IPS DF 4.7 (cell line): ENCODE results near the gene CAPN1.
"Not testable (repeated sequence)": the region's sequence is repeated elsewhere in the genome, so short reads cannot be mapped to it uniquely, and the experiment has no call there.

ENCODE experiments used
- DNase-seq: peaks from one replicate; pipeline ENCODE4 v3.0.0-alpha.2; 2013; ENCODE audit warnings: low spot score; ENCODE audit errors: extremely low read depth

CAPN1 gene

DNA sequence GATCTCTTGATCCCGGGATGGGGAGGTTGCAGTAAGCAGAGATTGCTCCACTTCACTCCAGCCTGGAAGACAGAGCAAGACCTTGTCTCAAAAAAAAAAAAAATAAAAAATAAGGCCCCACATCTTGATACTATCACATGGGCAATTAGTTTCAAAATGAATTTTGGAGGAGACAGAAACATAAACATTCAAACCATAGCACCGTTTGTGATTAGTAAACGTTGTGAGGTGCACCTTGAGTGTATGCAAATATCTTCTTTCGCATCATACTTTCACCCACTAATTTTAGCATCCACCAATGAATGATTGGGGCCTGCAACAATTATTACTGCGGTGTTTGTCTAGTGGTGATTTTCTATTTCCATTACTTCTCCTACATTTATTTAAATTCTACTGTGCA, 22.7 kb upstream of the CAPN1 start:
- no peak for DNase-seq

DNA sequence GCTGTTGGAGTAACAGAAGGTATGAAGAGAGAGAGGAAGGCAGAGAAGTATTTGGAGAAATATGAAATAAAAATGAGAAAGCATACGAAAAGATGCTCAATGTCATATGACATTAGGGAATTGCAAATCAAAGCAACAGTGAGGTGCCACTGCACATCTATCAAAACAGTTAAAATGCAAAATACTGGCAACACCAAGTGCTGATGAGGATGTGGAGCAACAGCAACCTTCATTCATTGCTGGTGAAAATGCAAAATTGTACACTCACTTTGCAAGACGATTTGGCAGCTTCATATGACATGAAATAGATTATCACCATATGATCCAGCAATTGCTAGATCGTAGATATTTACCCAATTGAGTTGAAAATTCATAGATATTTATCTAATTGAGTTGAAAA, 21.1 kb upstream of the CAPN1 start:
- no peak for DNase-seq

DNA sequence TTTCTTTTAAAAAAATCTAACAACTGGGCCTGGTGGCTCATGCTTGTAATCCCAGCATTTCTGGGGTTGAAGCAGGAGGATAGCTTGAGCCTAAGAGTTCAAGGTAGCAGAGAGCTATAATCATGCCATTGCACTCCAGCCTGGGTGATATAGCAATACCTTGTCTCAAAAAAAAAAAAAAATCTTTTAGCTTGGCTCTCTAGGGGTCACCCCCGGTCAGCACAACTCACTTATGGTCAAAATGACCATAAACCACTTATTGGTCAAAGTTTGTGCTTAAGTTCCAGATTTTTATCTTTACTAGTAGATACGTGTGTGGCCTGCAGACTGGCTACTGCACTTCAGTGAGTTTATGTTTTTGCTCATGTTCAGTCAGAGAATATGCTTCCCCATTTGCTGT, 18.0 kb upstream of the CAPN1 start:
- no peak for DNase-seq

- no peak for DNase-seq
Observed at GRCh38 chr11:65165410-65166317, 16.1 kb upstream of the CAPN1 start.

DNA sequence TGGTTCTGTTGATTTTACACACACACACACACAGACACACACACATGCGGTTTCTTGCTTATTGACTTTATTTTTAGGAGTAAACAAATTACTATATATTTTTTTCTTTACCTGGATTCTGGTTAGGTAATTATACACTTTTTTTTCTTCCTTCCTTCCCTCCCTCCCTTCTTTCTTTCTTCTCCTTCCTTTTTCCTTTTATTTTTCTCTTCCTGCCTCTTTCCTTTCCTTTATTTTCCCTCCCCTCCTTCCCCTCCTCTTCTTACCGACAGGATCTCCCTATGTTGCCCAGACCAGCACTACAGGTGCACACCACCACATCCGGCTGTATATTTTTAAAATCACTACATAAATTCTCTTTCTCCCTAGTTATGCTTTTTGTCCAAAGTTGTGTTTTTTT, 14.8 kb upstream of the CAPN1 start:
- DNase-seq: no peak

DNA sequence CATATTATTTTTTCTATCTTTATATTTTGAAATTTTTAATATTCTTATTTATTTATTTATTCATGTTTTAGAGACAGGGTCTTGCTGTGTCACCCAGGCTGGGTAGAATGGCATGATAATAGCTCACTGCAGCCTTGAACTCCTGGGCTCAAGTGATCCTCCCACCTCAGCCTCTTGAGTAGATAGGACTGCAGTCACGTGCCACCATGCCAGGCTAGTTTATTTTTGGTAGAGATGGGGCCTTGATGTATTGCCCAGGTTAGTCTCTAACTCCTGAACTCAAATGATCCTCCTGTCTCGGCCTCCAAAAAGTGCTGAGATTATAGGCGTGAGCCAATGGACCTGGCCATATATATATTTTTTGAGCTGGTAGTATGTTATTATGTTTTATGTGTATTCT, 14.1 kb upstream of the CAPN1 start:
- DNase-seq: no peak

DNA sequence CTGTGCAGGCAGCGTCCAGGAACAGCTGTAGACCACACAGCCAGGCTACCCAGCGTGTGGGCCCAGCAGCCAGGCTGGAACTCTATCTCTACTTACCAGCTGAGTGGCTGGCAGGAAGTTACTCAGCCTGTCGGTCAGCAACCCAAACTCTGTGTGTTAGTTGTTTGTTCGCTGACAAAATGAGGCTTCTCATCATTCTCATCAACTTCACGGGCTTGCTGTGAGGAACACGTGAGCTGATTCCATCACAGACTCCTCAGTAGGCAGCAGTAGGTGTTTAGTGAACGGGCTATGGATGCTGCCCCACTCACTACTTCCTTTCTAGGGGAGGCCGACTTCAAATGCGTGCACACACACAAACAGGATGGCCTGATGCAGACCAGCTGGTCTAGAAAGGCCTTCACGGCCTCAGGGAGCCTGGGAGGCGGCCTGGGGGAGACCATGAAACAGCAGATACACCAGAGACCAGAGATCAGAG, 12.5 kb upstream of the CAPN1 start:
- DNase-seq: no peak

DNA sequence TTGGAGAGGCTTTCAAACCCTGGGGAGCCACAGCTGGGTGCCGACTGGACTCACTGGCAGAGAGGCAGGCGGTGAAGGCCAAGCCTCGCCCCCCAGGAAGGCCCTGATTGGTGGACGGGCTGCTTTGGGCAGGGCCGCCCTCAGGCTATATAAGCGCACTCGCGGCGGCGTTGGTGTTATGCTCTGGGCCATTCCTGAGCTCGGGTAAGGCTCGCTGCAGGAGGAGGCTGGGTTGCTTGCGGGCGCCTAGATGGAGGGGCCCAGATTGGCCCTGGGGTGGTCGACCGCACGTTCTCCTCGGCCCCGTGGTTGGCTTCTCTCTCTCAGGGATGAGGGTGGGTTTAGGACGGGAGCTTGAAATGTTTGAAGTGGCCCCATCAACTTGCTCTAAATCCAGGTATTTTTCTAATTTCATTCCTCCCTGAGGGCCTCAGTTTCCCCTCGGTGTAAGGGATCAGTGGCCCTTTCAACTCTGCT, 11.6 kb upstream of the CAPN1 start, which contains the start of gene SPDYC:
TSS of gene SPDYC (plus strand) at position 176 of the 477 bp plus-strand sequence. CDS start 1,125 bp downstream, outside the sequence.
- DNase-seq: no peak

DNA sequence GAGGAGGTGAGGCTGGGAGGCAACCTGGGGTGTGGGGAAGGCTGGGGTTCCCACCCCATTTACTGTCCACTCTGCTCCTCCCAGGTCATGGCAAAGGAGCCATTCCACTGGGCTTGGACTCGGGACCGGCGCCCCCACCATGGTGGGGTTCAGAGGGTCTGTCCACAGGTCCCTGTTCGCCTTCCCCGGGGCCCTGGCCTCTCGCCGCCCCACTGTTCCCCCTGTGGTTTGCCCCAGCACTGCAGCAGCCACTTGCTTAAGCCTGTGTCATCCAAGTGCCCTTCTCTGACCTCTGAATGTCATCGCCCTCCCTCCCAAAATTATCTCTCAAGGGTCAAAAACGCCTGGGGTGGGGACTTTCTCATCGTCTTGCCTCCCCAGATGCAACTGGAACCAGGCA, 9.1 kb upstream of the CAPN1 start:
- DNase-seq: no peak

DNA sequence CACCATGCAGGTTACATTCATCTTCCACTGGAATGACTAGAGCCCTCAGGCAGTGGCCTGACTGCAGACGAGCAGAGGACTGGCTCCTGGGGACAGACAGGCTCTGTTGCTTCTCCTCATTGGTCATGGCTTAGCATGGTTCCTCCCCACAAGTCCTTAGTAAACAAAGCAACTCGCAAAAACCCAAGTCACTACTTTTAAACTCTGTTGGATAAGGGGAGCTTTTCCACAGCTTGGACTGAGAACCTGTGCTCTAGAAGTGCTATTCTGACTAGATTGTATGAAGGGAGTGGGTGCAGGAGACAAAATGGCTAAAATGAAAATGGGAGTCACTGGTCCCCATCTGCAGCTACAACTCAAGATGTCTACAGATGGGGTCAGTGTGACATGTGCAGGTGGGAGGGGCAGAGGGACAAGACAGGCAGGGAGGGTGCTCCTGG, 7.1 kb upstream of the CAPN1 start:
- not testable (repeated sequence) for DNase-seq

DNA sequence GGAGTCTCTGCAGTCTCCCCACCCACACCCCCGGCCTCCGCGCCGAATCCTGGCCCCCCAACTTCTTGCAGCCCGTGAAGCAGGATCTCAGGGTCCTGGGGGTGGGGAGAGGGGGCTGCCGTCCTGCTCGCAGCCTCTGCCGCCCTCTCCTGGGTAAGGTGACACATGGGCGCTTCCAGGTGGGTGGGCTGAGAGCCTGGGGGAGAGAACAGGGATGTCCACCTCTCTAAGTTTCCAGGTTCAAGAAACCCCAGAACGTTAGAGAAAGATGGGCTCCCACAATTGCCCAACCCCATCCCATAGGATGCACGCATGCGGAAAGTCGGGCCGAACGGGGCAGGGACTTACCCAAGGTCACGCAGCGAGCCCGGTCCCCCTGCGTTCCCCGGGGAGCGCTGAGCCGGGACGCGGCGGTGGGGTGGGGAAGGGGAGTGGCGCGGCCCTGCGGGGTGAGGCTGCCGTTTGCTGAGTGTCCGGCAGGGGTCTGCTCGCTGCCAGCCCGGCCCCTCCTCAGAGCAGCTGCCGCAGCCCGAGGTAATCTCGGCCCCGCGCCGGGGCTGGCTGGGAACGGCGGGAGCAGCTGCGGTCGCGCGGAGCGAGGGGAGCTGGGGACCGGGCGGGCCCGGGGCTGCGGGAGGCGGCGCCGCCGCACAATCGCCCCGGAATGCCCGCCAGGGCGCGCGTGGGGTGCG, 705 bp upstream of the CAPN1 start:
- no peak for DNase-seq

DNA sequence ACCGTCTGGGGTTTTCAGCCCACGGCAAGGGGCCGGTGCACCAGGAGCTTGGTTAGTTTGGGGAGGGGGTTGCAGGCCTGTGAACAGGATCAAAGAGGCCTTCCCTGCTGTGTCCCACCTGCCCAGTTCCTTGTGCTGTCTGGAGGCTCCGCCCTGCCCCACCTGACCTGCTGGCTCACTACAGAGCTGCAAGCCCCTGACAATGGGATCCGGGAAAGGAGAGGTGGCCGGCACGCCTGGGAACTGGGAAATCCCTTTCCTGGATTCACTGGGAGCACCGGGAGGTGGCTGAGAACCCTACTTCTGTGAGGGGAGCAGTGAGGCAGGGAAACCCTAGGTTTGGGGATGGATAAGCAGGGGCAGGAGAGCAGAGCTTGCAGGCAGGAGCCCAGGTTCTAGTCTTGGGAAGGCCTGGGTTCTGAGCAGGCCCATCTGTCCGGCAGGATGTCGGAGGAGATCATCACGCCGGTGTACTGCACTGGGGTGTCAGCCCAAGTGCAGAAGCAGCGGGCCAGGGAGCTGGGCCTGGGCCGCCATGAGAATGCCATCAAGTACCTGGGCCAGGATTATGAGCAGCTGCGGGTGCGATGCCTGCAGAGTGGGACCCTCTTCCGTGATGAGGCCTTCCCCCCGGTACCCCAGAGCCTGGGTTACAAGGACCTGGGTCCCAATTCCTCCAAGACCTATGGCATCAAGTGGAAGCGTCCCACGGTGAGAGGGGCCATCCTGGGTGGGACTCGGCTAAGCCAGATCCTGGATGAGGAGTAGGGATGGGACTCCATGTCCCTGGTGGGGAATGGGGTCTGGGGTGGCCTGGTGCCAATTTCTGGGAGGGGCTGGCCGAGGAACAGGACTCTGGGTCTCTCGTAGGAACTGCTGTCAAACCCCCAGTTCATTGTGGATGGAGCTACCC, 786 bp downstream of the CAPN1 start:
- DNase-seq: no peak

DNA sequence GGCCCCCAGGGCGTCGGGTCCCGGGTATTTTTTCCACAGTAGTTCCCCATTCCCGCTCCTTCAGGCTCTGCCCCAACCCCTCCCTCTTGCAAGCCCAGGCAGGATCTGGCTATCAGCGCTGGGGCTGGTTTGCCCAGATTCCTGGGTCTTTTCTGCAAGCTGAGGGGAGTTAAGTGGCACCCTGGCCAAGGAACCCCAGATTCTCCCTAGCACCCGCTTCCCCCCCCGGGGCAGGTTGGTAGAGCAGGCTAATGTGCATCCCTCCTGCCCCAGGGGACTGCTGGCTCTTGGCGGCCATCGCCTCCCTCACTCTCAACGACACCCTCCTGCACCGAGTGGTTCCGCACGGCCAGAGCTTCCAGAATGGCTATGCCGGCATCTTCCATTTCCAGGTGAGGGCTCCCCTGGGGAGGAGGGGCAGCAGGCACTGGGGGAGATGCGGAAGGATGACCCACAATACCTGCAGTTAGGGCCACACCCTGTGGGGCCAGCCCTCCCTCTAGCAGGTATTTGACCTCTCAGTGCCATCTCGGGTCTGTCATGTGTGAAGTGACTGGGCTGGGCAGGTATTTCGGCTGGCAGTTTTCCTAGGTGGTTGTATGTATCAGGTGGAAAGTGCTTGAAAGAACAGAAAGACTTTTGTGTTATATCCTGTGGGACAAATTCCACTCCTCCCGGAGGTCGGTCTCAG, 1.6 kb downstream of the CAPN1 start:
- DNase-seq: no peak

DNA sequence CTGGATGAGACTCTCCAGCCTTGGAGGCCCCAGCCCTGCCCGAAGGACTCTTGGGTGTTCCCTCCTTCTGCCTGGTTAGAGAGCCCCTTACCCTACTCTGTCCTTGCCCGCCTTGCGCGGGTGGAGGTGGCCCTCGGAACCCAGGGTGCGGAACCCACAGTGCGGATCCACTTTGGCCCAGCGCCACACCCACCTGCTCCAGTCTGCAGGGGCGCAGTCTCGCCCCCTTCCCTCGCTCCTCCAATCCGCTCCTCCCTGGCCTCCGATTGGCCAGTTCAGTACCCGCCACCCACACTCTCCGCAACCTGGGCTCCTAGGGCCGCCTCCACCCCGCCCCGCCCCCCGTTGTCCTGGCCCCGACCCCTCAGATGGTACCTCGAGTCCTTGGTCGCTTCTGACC, 2.4 kb downstream of the CAPN1 start:
- DNase-seq: no peak

DNA sequence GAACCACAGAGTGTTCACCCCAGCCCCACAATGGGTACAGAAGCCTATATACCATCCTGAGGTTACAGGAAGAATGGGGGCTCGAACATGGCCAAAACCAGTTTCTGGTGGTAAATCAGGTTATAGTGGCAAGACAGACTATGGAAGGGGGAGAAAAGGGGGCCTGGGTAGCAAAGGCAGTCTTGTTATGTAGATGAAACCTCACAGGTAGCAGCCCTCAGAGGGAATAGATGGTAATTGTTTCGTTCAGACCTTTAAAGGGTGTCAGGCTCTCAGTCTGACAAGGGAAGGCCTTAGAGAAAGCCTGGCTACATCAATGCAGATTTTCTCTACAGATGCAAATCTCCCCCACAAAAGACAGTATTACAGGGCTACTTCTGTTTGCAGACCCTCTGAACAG, 3.4 kb downstream of the CAPN1 start:
- no peak for DNase-seq

DNA sequence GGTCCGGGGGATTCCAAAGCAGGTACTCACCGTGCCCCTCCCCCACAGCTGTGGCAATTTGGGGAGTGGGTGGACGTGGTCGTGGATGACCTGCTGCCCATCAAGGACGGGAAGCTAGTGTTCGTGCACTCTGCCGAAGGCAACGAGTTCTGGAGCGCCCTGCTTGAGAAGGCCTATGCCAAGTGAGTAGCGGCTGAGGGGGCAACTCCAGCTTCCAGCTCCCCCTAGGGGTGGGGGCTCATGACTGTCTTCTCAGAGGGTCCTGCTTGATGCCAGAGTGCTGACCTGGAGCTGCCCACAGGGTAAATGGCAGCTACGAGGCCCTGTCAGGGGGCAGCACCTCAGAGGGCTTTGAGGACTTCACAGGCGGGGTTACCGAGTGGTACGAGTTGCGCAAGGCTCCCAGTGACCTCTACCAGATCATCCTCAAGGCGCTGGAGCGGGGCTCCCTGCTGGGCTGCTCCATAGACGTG, 4.2 kb downstream of the CAPN1 start:
- DNase-seq: no peak

- DNase-seq: no peak
Observed at GRCh38 chr11:65186701-65187100, 5.0 kb downstream of the CAPN1 start.

DNA sequence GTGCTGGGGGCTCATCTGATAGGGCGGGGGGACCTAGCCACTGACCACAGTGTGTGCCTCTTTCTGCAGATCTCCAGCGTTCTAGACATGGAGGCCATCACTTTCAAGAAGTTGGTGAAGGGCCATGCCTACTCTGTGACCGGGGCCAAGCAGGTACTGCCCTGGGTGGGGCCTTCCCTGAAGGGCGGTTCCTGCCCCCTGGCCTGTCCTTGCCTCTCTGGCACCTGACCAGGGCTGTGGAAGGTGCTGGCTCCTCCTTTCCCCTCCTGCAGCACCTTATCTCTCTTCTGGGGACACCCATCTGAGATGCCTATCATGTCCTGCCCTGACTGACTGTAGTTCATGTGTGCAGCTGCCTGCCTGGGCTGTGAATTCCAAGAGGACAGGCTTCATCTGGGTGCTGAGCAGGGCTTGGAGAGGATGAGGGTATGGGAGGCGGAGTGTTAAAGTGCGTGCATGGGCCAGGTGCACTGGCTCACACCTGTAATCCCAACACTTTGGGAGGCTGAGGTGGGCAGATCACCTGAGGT, 5.5 kb downstream of the CAPN1 start:
- DNase-seq: no peak

DNA sequence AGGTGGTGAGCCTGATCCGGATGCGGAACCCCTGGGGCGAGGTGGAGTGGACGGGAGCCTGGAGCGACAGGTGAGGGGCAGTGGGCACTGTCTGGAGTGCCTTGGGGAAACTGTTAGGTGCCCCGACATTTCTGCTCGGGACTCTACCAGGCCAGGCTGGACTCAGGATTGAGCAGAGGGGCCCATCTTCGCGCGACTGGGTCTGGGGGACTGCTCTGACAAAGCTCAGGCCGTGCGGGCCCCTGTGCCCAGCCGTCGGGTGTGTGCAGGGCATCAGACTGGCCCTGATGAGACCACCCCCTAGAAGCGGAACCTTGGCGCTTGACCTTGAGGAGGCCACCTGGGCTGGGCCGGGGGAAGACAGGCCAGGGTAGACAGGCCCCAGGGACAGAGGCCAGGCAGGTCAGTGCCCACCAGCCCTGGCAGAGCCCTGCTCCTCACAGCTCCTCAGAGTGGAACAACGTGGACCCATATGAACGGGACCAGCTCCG, 6.3 kb downstream of the CAPN1 start:
- no peak for DNase-seq

DNA sequence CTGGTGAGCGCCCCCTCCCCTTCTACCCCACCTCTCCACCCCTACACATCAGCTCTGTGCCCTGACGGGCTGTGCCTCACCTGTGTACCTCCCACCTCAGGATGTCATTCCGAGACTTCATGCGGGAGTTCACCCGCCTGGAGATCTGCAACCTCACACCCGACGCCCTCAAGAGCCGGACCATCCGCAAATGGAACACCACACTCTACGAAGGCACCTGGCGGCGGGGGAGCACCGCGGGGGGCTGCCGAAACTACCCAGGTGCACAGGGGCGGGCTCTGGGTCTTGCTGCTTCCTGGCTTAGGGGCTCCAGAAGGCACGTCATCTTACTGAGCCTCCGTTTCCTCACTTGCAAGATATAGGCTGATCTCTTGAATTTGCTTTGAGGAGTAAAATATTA, 6.8 kb downstream of the CAPN1 start:
- no peak for DNase-seq
